Vagina (tissue), 2 donors: ENCODE data around the gene CENPC.

ENCODE experiments used
- CTCF ChIP-seq, 3 experiments: fragments of 450-650 bp in 2 of 3; fragments of 200-600 bp in 1 of 3; sonication (generic) in 1 of 3; IDR thresholded peaks; one replicate each; pipeline ENCODE4 v1.5.1; 2017 to 2019; ENCODE audit warnings: antibody characterized with exemption in 3 of 3, mild to moderate bottlenecking in 2 of 3, moderate library complexity in 2 of 3
- POLR2A ChIP-seq, 2 donors: fragments of 450-650 bp; IDR thresholded peaks; one replicate each; pipeline ENCODE4 v1.6.1; 2017; ENCODE audit warnings: antibody characterized with exemption in 2 of 2, mild to moderate bottlenecking in 2 of 2, moderate library complexity in 2 of 2
- POLR2AphosphoS5 ChIP-seq, 2 donors: sonication (generic); formaldehyde crosslinking; IDR thresholded peaks; one replicate each; pipeline ENCODE4 v1.9.0; 2017; ENCODE audit warnings: antibody characterized with exemption in 2 of 2, mild to moderate bottlenecking in 2 of 2, low read depth in 1 of 2; ENCODE audit not compliant: insufficient read depth in 1 of 2

DNA sequence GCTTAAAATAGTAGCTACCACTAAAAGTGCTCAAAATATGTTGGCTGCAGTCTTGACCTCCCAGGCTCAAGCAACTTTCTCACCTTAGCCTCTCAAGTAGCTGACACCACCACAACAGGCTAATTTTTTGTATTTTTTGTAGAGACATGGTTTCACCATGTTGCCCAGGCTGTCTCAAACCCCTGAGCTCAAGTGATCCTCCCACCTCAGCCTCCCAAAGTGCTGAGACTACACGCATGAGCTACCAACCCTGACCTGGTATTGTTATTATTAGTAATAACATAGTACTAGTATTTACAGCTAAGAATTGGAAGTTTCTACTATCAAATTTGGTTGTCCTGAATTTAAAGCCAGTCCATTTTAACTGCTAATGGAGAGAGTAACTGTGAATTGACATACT, 31.2 kb upstream of the CENPC start:
- no peak for TF ChIP-seq CTCF (IDR thresholded peaks at IDR 0.05)
- TF ChIP-seq POLR2A (IDR thresholded peaks at IDR 0.05): no peak
- TF ChIP-seq POLR2AphosphoS5 (IDR thresholded peaks at IDR 0.05; ENCODE audit: insufficient read depth in 1 of 2, low read depth in 1 of 2): no peak
